ENCODE results near the gene ZBTB47.

Gene ZBTB47

DNA sequence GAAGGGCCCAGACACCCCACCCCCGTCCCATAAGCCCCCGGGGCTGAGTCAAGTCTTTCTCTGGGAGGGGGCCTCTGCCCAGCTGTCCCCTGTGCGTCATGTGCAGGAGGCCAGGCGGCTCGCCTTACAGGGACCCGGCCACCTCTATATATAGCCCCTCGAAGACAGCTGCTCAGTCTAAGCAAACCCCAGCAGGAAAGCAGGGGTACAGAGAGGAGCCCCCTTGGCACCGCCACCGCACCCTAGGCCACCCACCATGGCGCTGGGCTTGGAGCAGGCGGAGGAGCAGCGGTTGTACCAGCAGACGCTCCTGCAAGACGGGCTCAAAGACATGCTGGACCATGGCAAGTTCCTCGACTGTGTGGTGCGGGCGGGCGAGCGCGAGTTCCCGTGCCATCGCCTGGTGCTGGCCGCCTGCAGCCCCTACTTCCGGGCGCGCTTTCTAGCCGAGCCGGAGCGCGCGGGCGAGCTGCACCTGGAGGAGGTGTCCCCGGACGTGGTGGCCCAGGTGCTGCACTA lies 31.9 kb downstream of the ZBTB47 start, which contains the start of gene KLHL40:
KLHL40 (plus strand) TSS at position 175 of the 519 bp plus-strand sequence; CDS start at position 257, 82 bp downstream.
- no peak for DNase-seq (ENCODE audit: low spot score)

- no peak for DNase-seq (ENCODE audit: low spot score)
Observed at GRCh38 chr3:42685891-42686820, 32.7 kb downstream of the ZBTB47 start.

DNA sequence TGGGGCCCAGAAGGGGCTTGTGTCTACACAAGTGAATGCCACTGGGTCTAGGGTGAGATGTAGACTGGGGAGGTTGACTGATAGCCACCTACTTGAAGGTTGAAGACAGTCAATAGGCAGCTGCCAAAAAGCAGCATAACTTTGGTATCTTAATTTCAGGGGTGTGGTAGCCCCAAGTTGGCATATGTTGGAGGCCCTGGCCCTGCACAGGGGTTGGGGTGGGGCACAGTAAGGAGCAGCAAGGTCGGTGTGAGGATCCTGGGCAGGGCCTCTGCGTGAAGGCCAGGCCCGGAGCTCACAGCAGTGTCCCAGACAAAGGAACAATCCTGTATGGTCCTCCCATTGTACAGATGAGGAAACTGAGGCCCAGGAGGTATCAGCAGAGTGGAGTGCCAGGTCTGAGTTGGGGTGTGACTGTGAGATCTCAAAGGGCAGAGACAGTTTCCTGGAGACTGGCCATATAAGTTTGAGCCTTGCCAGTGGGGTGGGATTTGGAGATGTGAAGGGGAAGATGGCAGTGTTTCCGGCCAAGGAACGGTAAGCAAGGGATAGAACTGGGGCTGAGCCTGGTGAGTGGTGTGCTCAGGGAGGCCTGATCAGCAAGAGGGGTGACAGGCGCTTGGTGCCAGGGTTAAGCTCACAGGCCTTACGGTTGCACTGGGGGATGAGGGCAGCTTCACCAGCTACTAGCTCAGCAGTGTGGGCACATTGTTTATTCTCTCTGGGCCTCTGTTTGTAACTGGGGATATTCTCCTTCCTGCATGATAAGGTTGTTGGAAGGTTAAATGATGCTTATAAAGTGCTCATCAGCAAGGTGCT lies 33.5 kb downstream of the ZBTB47 start:
- no peak for DNase-seq (ENCODE audit: low spot score)

DNA sequence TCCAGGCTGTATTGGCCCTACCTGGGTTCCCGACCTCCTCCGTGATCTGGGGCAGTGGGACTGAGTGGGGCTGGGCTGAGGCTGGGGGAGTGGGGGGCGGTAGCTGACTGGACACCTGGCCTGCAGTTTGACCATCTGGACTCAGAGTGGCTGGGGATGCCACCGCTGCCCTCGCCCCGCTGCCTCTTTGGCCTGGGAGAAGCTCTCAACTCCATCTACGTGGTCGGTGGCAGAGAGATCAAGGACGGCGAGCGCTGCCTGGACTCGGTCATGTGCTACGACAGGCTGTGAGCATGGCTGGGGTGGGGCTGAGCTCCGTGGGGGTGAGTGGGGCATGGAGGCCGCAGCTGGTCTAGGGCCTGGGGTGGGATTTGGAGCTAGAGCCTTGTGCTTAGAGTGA lies 34.5 kb downstream of the ZBTB47 start:
- DNase-seq (ENCODE audit: low spot score), result no peak

- DNase-seq (ENCODE audit: low spot score), result no peak
Observed at GRCh38 chr3:42688487-42689420, 35.3 kb downstream of the ZBTB47 start.

DNA sequence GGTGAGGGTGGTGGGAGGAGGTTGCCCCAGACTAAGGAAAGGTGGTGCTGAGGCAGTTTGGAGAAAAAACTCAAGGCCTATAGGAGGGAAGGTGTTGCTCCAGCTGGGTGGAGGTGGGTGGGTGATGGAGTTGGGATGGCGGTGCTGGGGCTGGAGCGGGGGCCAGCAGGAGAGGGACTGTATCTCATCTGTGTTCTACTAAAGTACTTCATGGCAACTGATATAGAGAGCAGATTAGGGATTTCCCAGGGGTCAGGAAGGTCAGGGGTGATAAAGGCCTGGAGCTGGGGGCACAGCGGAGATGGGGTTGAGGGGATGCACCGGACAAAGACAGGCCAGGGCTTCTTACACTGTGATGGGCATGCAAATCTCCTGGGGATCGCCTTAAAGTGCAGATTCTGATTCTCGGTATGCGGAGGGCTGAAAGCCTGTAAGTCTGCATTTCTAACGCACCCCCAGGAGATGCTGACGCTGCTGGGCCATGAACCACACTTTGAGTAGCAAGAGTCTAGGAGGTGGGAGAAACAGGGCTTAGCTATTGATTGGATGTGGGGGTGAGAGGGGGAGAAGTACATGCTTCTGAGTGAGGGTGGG lies 36.0 kb downstream of the ZBTB47 start:
- DNase-seq (ENCODE audit: low spot score), result no peak

GRCh38 chr3:42690191-42690590 lies 36.7 kb downstream of the ZBTB47 start:
- no peak for DNase-seq (ENCODE audit: low spot score)

DNA sequence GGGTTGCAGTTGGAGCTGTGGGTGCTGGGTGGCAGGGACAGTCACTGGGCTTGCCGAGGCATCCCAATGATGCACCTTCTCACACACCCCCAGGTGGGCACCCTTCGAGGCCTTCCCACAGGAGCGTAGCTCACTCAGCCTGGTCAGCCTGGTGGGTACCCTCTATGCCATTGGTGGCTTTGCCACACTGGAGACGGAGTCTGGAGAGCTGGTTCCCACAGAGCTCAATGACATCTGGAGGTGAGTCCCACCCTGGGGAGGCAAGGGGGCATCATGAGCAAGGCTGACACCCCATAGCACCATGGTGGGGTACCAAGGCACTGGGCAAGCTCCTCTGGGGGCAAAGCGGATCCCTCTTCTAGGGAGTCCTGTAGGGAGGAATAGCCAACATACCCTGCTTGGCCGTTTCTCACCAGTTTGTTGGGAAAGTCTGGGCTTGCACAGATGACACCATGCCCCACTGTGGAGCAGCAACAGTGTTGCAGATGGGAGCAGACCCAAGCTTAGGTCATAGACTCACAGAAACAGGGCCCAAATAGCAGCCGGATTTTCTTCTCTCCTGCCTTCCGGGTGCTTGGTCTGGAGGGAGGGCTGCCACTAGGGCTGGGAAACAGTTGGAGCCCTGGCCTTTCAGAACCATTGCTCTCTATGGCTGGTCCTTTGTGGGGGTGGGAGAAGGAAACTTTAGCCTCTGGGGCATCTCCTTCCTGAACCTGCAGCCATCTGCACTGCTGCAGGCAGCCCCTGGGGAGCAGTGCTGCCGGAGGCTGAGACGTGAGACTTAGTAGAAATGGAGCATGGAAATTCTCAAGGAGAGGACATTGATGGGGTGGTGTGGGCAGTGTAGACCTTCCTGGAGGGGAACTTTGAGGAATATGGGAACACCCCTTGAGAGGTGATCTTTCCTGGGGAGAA lies 37.5 kb downstream of the ZBTB47 start:
- no peak for DNase-seq (ENCODE audit: low spot score)

- DNase-seq (ENCODE audit: low spot score), result no peak
Observed at GRCh38 chr3:42691816-42692666, 38.5 kb downstream of the ZBTB47 start.

GRCh38 chr3:42692667-42693529 lies 39.4 kb downstream of the ZBTB47 start:
- DNase-seq (ENCODE audit: low spot score), result no peak

- DNase-seq (ENCODE audit: low spot score), result no peak
Observed at GRCh38 chr3:42693530-42693930, 40.0 kb downstream of the ZBTB47 start.

GRCh38 chr3:42694366-42694765 lies 40.9 kb downstream of the ZBTB47 start:
- DNase-seq (ENCODE audit: low spot score), result no peak

GRCh38 chr3:42696356-42697288 lies 43.1 kb downstream of the ZBTB47 start:
- no peak for DNase-seq (ENCODE audit: low spot score)

DNA sequence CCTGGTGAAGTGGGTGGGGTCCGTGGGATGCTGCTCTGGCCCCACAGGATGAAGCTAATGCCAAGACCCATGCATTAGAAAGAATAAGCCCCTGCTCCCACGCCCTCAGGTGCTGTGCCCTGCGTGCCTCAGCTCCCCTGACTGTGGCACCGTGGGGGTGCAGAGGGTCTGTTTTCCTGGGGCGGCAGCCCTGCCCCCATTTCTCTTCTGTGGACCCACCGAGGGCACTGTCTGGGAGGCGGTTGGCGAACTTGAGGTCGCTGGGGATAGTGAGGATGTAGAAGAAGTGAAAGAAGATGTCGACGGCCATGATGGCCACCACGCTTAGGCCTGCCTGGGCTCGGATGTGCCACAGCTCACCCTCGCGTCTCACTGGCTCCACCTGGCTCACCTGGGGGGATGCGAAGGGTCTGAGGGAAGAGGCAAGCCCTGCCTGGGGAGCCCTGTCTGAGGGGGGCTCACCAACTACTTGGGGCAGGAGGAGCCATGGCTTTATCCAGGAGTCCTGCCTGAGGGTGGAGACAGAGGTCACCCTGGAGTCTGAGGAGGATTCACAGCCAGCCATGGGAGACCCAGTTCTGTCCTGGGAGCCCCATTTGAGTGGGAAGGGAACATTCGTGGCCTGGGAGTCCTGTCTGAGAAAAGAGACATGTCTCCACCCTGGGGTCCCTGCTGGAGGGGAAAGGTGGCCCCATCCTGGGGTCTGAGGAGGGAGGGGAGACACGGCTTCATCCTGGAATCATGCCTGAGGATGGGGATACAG lies 44.0 kb downstream of the ZBTB47 start:
- no peak for DNase-seq (ENCODE audit: low spot score)

DNA sequence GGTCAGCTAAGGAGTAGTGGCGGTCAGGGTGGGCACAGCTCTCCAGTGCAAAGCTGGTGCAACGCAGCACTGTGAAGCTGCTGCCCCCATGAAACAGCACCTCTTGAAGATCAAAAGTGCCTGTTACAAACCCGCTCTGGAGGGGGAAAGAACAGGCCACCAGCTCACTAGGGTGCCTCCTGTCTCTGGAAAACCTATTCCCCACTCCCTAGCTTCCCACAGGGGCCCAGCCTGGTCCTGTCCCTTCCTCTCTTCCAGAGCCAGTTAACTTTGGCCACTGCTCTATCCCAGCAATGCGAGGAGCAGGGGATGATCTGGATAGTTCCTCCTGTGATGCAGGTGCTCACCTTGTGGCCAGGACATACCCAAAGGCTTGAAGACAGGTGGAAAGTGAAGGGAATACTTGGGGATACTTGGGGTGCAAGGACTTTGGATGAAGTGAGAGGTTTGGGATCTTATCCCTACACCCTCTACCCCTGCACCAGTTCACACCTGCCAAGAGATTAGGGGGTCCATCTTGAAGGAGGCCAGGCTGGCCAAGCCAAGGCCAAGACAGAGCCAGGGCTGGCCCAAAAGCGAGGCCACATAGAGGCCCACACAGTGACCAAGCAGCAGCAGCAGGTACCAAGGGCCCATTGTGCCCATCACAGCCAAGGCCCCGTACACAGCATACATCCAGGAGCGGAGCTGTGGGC lies 44.9 kb downstream of the ZBTB47 start:
- DNase-seq (ENCODE audit: low spot score), result no peak

DNA sequence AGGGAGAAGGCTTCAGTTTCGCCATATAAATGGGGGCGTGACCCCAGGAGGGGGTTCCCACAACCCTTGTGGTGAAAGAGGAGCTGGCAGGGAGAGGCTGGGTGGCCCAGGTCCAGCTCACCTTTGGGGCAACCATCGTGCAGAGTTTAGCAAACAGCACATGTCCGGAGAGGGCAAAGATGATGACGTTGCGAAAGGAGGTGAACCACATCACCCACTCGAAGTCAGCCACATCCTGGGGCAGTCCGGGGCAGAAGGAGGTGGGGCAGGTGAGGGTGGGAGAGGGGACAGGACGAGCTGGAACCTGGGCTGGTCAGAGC lies 45.4 kb downstream of the ZBTB47 start:
- DNase-seq (ENCODE audit: low spot score), result no peak

All from GM03348 (cell line).